Spleen (tissue), 11 donors: ENCODE results near the gene SLC29A1. TPM values are rescaled to one million over a fixed set of nuclear protein-coding genes. Genes with fewer than 3 reads are reported as not detected.

Experiments used
- DNase-seq: peaks from one replicate; pipeline ENCODE4 v3.0.0-alpha.2; 2020
- H3K27ac ChIP-seq, 8 donors: fragments of 200-600 bp; sonication (generic) in 7 of 8; 1 replicate in 4 of 8; 2 replicates in 4 of 8; pipeline versions ENCODE4 v1.5.0 to v1.8.0; 2016 to 2021; ENCODE audit warnings: inconsistent platforms in 4 of 8, mild to moderate bottlenecking in 4 of 8, moderate library complexity in 1 of 8
- H3K27me3 ChIP-seq, 7 donors: fragments of 200-600 bp; sonication (generic) in 6 of 7; replicated peaks in 1 of 7; 1 replicate in 4 of 7; 2 replicates in 3 of 7; pipeline versions ENCODE4 v1.5.0 to v1.8.0; 2016 to 2021; ENCODE audit warnings: inconsistent platforms in 3 of 7, mild to moderate bottlenecking in 1 of 7
- H3K36me3 ChIP-seq, 6 donors: fragments of 200-600 bp; sonication (generic) in 5 of 6; 1 replicate in 4 of 6; 2 replicates in 2 of 6; pipeline versions ENCODE4 v1.5.0 to v1.8.0; 2016 to 2021; ENCODE audit warnings: inconsistent platforms in 2 of 6
- H3K4me1 ChIP-seq, 6 donors: fragments of 200-600 bp; sonication (generic) in 5 of 6; 1 replicate in 3 of 6; 2 replicates in 3 of 6; pipeline versions ENCODE4 v1.5.0 to v1.8.0; 2016 to 2021; ENCODE audit warnings: inconsistent platforms in 3 of 6
- H3K4me3 ChIP-seq, 8 donors: fragments of 200-600 bp; sonication (generic) in 7 of 8; 1 replicate in 4 of 8; 2 replicates in 4 of 8; pipeline versions ENCODE4 v1.5.0 to v1.8.0; 2016 to 2021; ENCODE audit warnings: inconsistent platforms in 4 of 8, mild to moderate bottlenecking in 4 of 8, moderate library complexity in 2 of 8
- H3K9me3 ChIP-seq, 8 donors: fragments of 200-600 bp; sonication (generic) in 7 of 8; 1 replicate in 4 of 8; 2 replicates in 4 of 8; pipeline versions ENCODE4 v1.5.0 to v1.8.0; 2016 to 2021; ENCODE audit warnings: inconsistent platforms in 4 of 8
- POLR2A ChIP-seq, 3 donors: fragments of 450-650 bp; IDR thresholded peaks; one replicate each; pipeline ENCODE4 v1.5.1; 2017; ENCODE audit warnings: antibody characterized with exemption in 3 of 3, mild to moderate bottlenecking in 1 of 3
- POLR2AphosphoS5 ChIP-seq, 3 donors: sonication (generic); formaldehyde crosslinking; IDR thresholded peaks; one replicate each; pipeline ENCODE4 v1.5.1; 2017; ENCODE audit warnings: antibody characterized with exemption in 3 of 3
- WGBS, 5 donors: extraction: QIAGEN DNeasy Blood & Tissue Kit in 3 of 5; methylation state at CpG; one replicate each; pipeline versions ENCODE4 v1.1.5 to v1.1.7; 2013 to 2018; 5-methylcytosine and 5-hydroxymethylcytosine counted together
- intact Hi-C: fragments of 100-400 bp; cut with DNase I; formaldehyde crosslinking; loops from one replicate; pipeline ENCODE4 v1.15.0; 2023; ENCODE audit warnings: low total_unique reads
- polyA plus RNA-seq, 3 donors: library from polyadenylated mRNA; stranded (reverse); fragments of 200-250 nt; gene quantifications; one replicate each; pipeline ENCODE4 v1.2.1, GENCODE V29; 2013
- total RNA-seq, 7 donors: library from RNA; depleted of rRNA in 3 of 7; stranded (reverse); fragments of >200 nt in 3 of 7; fragmentation: NEBNext Ultra II Directional in 4 of 7; extraction: Animal tissue kit (Norgen Biotek cat#: 25700) in 4 of 7; gene quantifications; one replicate each; pipeline versions ENCODE4 v1.1.0 to v1.2.1, GENCODE V29; 2016 to 2021
- TF ChIP-seq, protein P1 (sequence below), 11 experiments: fragments of 200-600 bp in 7 of 11; fragments of 450-650 bp in 4 of 11; sonication (generic) in 4 of 11; IDR thresholded peaks in 8 of 11; conservative IDR thresholded peaks in 3 of 11; 1 replicate in 7 of 11; 2 replicates in 4 of 11; pipeline versions ENCODE4 v1.4.0 to v1.8.0; 2016 to 2021; ENCODE audit warnings: antibody characterized with exemption in 11 of 11, inconsistent platforms in 4 of 11, mild to moderate bottlenecking in 1 of 11
- donor health status: healthy with polysubstance abuse.
- donor health status: DM: no; HTN: no; CAD: no; lungs with moderate emphysema.
- donor health status: DM: no; HTN: no; CAD: no.
- donor health status: Bipolar disorder and iron deficiency.
- donor health status: healthy.
- donor health status: DM: no; HTN: no; CAD: no.
- donor health status: DM: yes; HTN: yes; CAD: no.

Gene SLC29A1
- total and polyA plus RNA-seq, 10 donors: 8.5 to 49.4 (median 30.4) TPM

- peak; percentile 57 for DNase-seq
- H3K9me3 ChIP-seq: no peaks in the 10 kb centered on the region
- intact Hi-C loops: no loop called here
- H3K4me3 ChIP-seq: no peak overlapping the region
- 86 to 92% (median 90%) methylated on average over 14 of the region's 14 CpGs for WGBS, 5 donors
- no peaks in the 10 kb centered on the region for H3K27me3 ChIP-seq
- peaks cover 10 to 80% (median 74%) of the 10 kb centered on the region in 6 donors for H3K36me3 ChIP-seq
- peak overlapping the region in 1 of 8 donors; percentile 8 for H3K27ac ChIP-seq
- TF ChIP-seq POLR2A (IDR thresholded peaks at IDR 0.05) (no peak), POLR2AphosphoS5 (IDR thresholded peaks at IDR 0.05) (no peak)
- TF ChIP-seq, protein P1, sequence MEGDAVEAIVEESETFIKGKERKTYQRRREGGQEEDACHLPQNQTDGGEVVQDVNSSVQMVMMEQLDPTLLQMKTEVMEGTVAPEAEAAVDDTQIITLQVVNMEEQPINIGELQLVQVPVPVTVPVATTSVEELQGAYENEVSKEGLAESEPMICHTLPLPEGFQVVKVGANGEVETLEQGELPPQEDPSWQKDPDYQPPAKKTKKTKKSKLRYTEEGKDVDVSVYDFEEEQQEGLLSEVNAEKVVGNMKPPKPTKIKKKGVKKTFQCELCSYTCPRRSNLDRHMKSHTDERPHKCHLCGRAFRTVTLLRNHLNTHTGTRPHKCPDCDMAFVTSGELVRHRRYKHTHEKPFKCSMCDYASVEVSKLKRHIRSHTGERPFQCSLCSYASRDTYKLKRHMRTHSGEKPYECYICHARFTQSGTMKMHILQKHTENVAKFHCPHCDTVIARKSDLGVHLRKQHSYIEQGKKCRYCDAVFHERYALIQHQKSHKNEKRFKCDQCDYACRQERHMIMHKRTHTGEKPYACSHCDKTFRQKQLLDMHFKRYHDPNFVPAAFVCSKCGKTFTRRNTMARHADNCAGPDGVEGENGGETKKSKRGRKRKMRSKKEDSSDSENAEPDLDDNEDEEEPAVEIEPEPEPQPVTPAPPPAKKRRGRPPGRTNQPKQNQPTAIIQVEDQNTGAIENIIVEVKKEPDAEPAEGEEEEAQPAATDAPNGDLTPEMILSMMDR (IDR thresholded peaks at IDR 0.05 in 8 of 11, conservative IDR thresholded peaks at IDR 0.05 in 3 of 11): no peak
- H3K4me1 ChIP-seq: peaks cover 27 to 94% (median 74%) of the 10 kb centered on the region in 6 donors
Measured at GRCh38 chr6:44251576-44252524, 28.5 kb downstream of the SLC29A1 start.

- Histone ChIP-seq H3K27me3 (no peaks in the 10 kb centered on the region), H3K4me3 (no peak overlapping the region), H3K4me1 (peaks cover 30 to 98% (median 81%) of the 10 kb centered on the region in 6 donors), H3K9me3 (no peaks in the 10 kb centered on the region), H3K36me3 (peaks cover 10 to 82% (median 76%) of the 10 kb centered on the region in 6 donors), H3K27ac (peak overlapping the region in 1 of 8 donors; percentile 5)
- TF ChIP-seq, protein P1 (IDR thresholded peaks at IDR 0.05 in 8 of 11, conservative IDR thresholded peaks at IDR 0.05 in 3 of 11): peak in 9 of 11 experiments; percentile 15 to 60 (median 46)
- TF ChIP-seq POLR2AphosphoS5 (IDR thresholded peaks at IDR 0.05): no peak
- no peak for TF ChIP-seq POLR2A (IDR thresholded peaks at IDR 0.05)
- peak; percentile 75 for DNase-seq
- WGBS, 5 donors: 55 to 72% (median 66%) methylated on average over 10 of the region's 10 CpGs
- intact Hi-C loops: no loop called here
Measured at GRCh38 chr6:44253307-44254101, 30.1 kb downstream of the SLC29A1 start.

GRCh38 chr6:44254191-44255104, 31.1 kb downstream of the SLC29A1 start:
- no peak for TF ChIP-seq POLR2A (IDR thresholded peaks at IDR 0.05)
- TF ChIP-seq POLR2AphosphoS5 (IDR thresholded peaks at IDR 0.05): peak in 1 of 3 donors; percentile 39
- intact Hi-C loops: no loop called here
- DNase-seq: peak; percentile 66
- 70 to 87% (median 82%) methylated on average over 12 of the region's 12 CpGs for WGBS, 5 donors
- no peaks in the 10 kb centered on the region for H3K9me3 ChIP-seq
- H3K4me1 ChIP-seq: peaks cover 24 to 98% (median 81%) of the 10 kb centered on the region in 6 donors
- H3K36me3 ChIP-seq: peaks cover 7 to 82% (median 75%) of the 10 kb centered on the region in 6 donors
- no peaks in the 10 kb centered on the region for H3K27me3 ChIP-seq
- no peak overlapping the region for H3K4me3 ChIP-seq
- peak overlapping the region in 3 of 8 donors; percentile 5 to 98 (median 96) for H3K27ac ChIP-seq
